ENCODE measurements around the gene TRIM23. TPM values are rescaled to one million over a fixed set of nuclear protein-coding genes. Genes with fewer than 3 reads are reported as not detected.

TRIM23 gene
- polyA plus RNA-seq, 2 of the 4 experiments (the other 2 are of a cell fraction), result 11.7 to 12.9 TPM

- DNase-seq (ENCODE audit: low read depth in 1 of 2, low spot score in 1 of 2), result no peak
- no peak overlapping the region for H3K4me3 ChIP-seq
- H3K9me3 ChIP-seq, result no peaks in the 10 kb centered on the region
- ChIA-PET CTCF (no interaction called here), POLR2A (interaction anchor here (2.4 kb wide), 1 partner anchor 9 kb away, joined by 9 read pairs; the partner anchor contains the start of genes CENPK and PPWD1)
- TF ChIP-seq MAFK (IDR thresholded peaks at IDR 0.05; ENCODE audit: partially characterized antibody) (no peak), JUNB (IDR thresholded peaks at IDR 0.05) (no peak), ELK1 (IDR thresholded peaks at IDR 0.05; ENCODE audit: low read depth, low read length) (no peak), GATA3 (IDR thresholded peaks at IDR 0.05; ENCODE audit: borderline replicate concordance) (no peak), MAX (IDR thresholded peaks at IDR 0.05) (no peak), KDM5A (IDR thresholded peaks at IDR 0.05) (no peak), POLR2AphosphoS2 (conservative IDR thresholded peaks at IDR 0.05; ENCODE audit: low read length) (no peak), RAD21 (conservative IDR thresholded peaks at IDR 0.05 in 1 of 2, IDR thresholded peaks at IDR 0.05 in 1 of 2) (no peak), MYC (IDR thresholded peaks at IDR 0.05; ENCODE audit: borderline replicate concordance, low read length) (no peak), HMGXB4 (CRISPR knock-in tag; IDR thresholded peaks at IDR 0.05; ENCODE audit: borderline replicate concordance) (no peak), RFX5 (IDR thresholded peaks at IDR 0.05) (no peak), ZNF302 (CRISPR knock-in tag; IDR thresholded peaks at IDR 0.05) (no peak)
- no peak for ATAC-seq
- no peak overlapping the region for H3K4me2 ChIP-seq
- WGBS (ENCODE audit: missing lambda C conversion rate), result 76% methylated on average over 5 of the region's 5 CpGs
- H3K27ac ChIP-seq, result no peak overlapping the region
- H3K4me1 ChIP-seq, result no peaks in the 10 kb centered on the region
- FAIRE-seq, result no peak
These were observed 70.2 kb downstream of the TRIM23 start for GRCh38 chr5:65553941-65554340.

GRCh38 chr5:65548281-65548680 lies 75.9 kb downstream of the TRIM23 start:
- no peaks in the 10 kb centered on the region for H3K9me3 ChIP-seq
- no peak overlapping the region for H3K4me2 ChIP-seq
- 93% methylated on average over 7 of the region's 7 CpGs for WGBS (ENCODE audit: missing lambda C conversion rate)
- no peak for DNase-seq (ENCODE audit: low read depth in 1 of 2, low spot score in 1 of 2)
- TF ChIP-seq CEBPB (IDR thresholded peaks at IDR 0.05) (no peak), GATA3 (IDR thresholded peaks at IDR 0.05; ENCODE audit: borderline replicate concordance) (no peak), USF2 (IDR thresholded peaks at IDR 0.05) (no peak), ZNF302 (CRISPR knock-in tag; IDR thresholded peaks at IDR 0.05) (no peak), HOXB5 (CRISPR knock-in tag; IDR thresholded peaks at IDR 0.05) (no peak), E2F6 (IDR thresholded peaks at IDR 0.05; ENCODE audit: borderline replicate concordance, low read depth) (no peak), JUNB (IDR thresholded peaks at IDR 0.05) (no peak), FOSL2 (IDR thresholded peaks at IDR 0.05) (no peak), FOSL2 (CRISPR knock-in tag; IDR thresholded peaks at IDR 0.05) (no peak), FOSB (CRISPR knock-in tag; IDR thresholded peaks at IDR 0.05) (no peak), FOXS1 (CRISPR knock-in tag; IDR thresholded peaks at IDR 0.05) (no peak), CHD2 (IDR thresholded peaks at IDR 0.05; ENCODE audit: low read length, partially characterized antibody) (no peak)
- no peak overlapping the region for H3K27ac ChIP-seq
- H3K4me1 ChIP-seq, result no peaks in the 10 kb centered on the region
- no peak overlapping the region for H3K4me3 ChIP-seq
- CTCF ChIA-PET, result interaction anchor here (1.2 kb wide), 1 partner anchor 8 kb away, joined by 4 read pairs; no protein-coding TSS in a partner anchor
- no peak for ATAC-seq
- POLR2A ChIA-PET, result no interaction called here
- FAIRE-seq, result no peak
